ENCODE results near the gene PGA5.
"Not testable (repeated sequence)": the region's sequence is repeated elsewhere in the genome, so short reads cannot be mapped to it uniquely, and the experiment has no call there.

The PGA5 gene

GRCh38 chr11:61229458-61229857 lies 11.5 kb upstream of the PGA5 start:
- not testable (repeated sequence) for DNase-seq

GRCh38 chr11:61231033-61231432 lies 9.9 kb upstream of the PGA5 start:
- not testable (repeated sequence) for DNase-seq

- DNase-seq: not testable (repeated sequence)
These were observed 9.4 kb upstream of the PGA5 start for GRCh38 chr11:61231585-61231984.

- DNase-seq: not testable (repeated sequence)
These were observed 8.3 kb upstream of the PGA5 start for GRCh38 chr11:61232548-61233145.

- DNase-seq: not testable (repeated sequence)
These were observed 3.8 kb upstream of the PGA5 start for GRCh38 chr11:61237130-61237529.

- not testable (repeated sequence) for DNase-seq
These were observed 687 bp upstream of the PGA5 start for GRCh38 chr11:61240288-61240687.

GRCh38 chr11:61241526-61241925 lies 551 bp downstream of the PGA5 start:
- DNase-seq: not testable (repeated sequence)

GRCh38 chr11:61245284-61245964 lies 4.4 kb downstream of the PGA5 start:
- not testable (repeated sequence) for DNase-seq

- not testable (repeated sequence) for DNase-seq
These were observed 7.1 kb downstream of the PGA5 start for GRCh38 chr11:61248071-61248470.

- DNase-seq: not testable (repeated sequence)
These were observed 8.2 kb downstream of the PGA5 start for GRCh38 chr11:61249201-61249600.

GRCh38 chr11:61250796-61251765 lies 10.1 kb downstream of the PGA5 start:
- not testable (repeated sequence) for DNase-seq

- DNase-seq: not testable (repeated sequence)
These were observed 11.4 kb downstream of the PGA5 start for GRCh38 chr11:61252332-61252731.

GRCh38 chr11:61254403-61255025 lies 13.5 kb downstream of the PGA5 start:
- DNase-seq: no peak

- DNase-seq: no peak
These were observed 15.9 kb downstream of the PGA5 start for GRCh38 chr11:61256710-61257482.

- DNase-seq: no peak
These were observed 17.6 kb downstream of the PGA5 start for GRCh38 chr11:61258546-61258945.

GRCh38 chr11:61259363-61259762 lies 18.4 kb downstream of the PGA5 start:
- DNase-seq: no peak

GRCh38 chr11:61264371-61264770 lies 23.4 kb downstream of the PGA5 start:
- DNase-seq: no peak

GRCh38 chr11:61264795-61265194 lies 23.8 kb downstream of the PGA5 start:
- DNase-seq: no peak

- DNase-seq: no peak
These were observed 24.4 kb downstream of the PGA5 start for GRCh38 chr11:61265357-61265756.

- no peak for DNase-seq
These were observed 25.6 kb downstream of the PGA5 start for GRCh38 chr11:61266602-61267001.

- DNase-seq: no peak
These were observed 26.5 kb downstream of the PGA5 start for GRCh38 chr11:61267437-61267841.
